ENCODE results near the gene ZNF638. TPM values are rescaled to one million over a fixed set of nuclear protein-coding genes. Genes with fewer than 3 reads are reported as not detected.

The ZNF638 gene
- total and polyA plus RNA-seq, 9 of the 15 experiments (the other 6 are each of a cell fraction or from before 2014, with no cell fraction given) = 53.3 to 165 (median 98.8) TPM

- Histone ChIP-seq H3K9me3 (replicated peaks; ENCODE audit: control insufficient read depth, insufficient read depth, low read depth, low read length) (no peaks in the 10 kb centered on the region), H3K79me2 (ENCODE audit: control insufficient read depth, insufficient read depth, low read length) (peaks cover 26% of the 10 kb centered on the region), H3K36me3 (ENCODE audit: control insufficient read depth, insufficient read depth, low read length) (peaks cover 75% of the 10 kb centered on the region), H2AFZ (ENCODE audit: low read depth, low read length) (no peak overlapping the region), H4K20me1 (replicated peaks; ENCODE audit: control insufficient read depth, insufficient read depth, low read length) (no peaks in the 10 kb centered on the region), H3K27me3 (ENCODE audit: control insufficient read depth in 2 of 2, insufficient read depth in 2 of 2, low read length in 2 of 2) (no peaks in the 10 kb centered on the region), H3K4me3 (no peak overlapping the region), H3K9me1 (ENCODE audit: control insufficient read depth, insufficient read depth, low read length) (no peaks in the 10 kb centered on the region), H3K4me2 (ENCODE audit: insufficient read depth, low read length) (no peak overlapping the region), H3K27ac (ENCODE audit: extremely low read depth, low read depth, low read length) (no peak overlapping the region), H3K9ac (ENCODE audit: insufficient read depth in 1 of 2, low read depth in 2 of 2, low read length in 2 of 2) (no peak overlapping the region), H3K4me1 (replicated peaks in 1 of 2; ENCODE audit: control insufficient read depth in 2 of 2, insufficient read depth in 2 of 2, low read length in 2 of 2) (peaks cover 0 to 11% of the 10 kb centered on the region in 2 experiments; a peak in 3 of 5 replicates)
- BruUV-seq (replicated peaks) = no TSS peak
- TF ChIP-seq ZNF639 (CRISPR knock-in tag; conservative IDR thresholded peaks at IDR 0.05 in 1 of 2, IDR thresholded peaks at IDR 0.05 in 1 of 2) (no peak), ADNP (tag; IDR thresholded peaks at IDR 0.05) (no peak), ZNF347 (CRISPR knock-in tag; IDR thresholded peaks at IDR 0.05; ENCODE audit: low read depth) (no peak), HMG20B (CRISPR knock-in tag; IDR thresholded peaks at IDR 0.05) (no peak)
- TF ChIP-seq, protein P1, sequence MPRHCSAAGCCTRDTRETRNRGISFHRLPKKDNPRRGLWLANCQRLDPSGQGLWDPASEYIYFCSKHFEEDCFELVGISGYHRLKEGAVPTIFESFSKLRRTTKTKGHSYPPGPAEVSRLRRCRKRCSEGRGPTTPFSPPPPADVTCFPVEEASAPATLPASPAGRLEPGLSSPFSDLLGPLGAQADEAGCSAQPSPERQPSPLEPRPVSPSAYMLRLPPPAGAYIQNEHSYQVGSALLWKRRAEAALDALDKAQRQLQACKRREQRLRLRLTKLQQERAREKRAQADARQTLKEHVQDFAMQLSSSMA (CRISPR knock-in tag; IDR thresholded peaks at IDR 0.05) = no peak
- DNase-seq (ENCODE audit: extremely low read depth in 1 of 4, low spot score in 3 of 4) (no peak), ATAC-seq (no peak), FAIRE-seq (no peak)
- ChIA-PET CTCF (ENCODE audit: low intra/inter-chr PET ratio) (no interaction called here), POLR2A (interaction anchor here (1.3 kb wide), 1 partner anchor 11 kb away, joined by 3 read pairs; no protein-coding TSS in a partner anchor)
- in situ Hi-C loops (cut with MboI) = no loop called here
- intact Hi-C loops (cut with micrococcal nuclease) = no loop called here
- 100% methylated on average over 2 of the region's 2 CpGs for WGBS (ENCODE audit: insufficient coverage, low coverage, missing lambda C conversion rate)
Observed at GRCh38 chr2:71422786-71423185, 91.2 kb downstream of the ZNF638 start.

Measured in K562 (cell line).